Transverse colon (tissue), 4 donors: Measurements from ENCODE around the gene ZNF845.

Experiments used
- EP300 ChIP-seq: sonication (generic); formaldehyde crosslinking; IDR thresholded peaks from one replicate; pipeline ENCODE4 v1.6.1; 2017; ENCODE audit warnings: antibody characterized with exemption, low read depth
- POLR2A ChIP-seq: fragments of 450-650 bp; IDR thresholded peaks from one replicate; pipeline ENCODE4 v1.6.1; 2016; ENCODE audit warnings: antibody characterized with exemption, mild to moderate bottlenecking, moderate library complexity
- POLR2AphosphoS5 ChIP-seq, 3 donors: sonication (generic); formaldehyde crosslinking; IDR thresholded peaks; one replicate each; pipeline ENCODE4 v1.6.1; 2016; ENCODE audit warnings: antibody characterized with exemption in 3 of 3
- TF ChIP-seq, protein P1 (sequence below), 5 experiments: fragments of 200-600 bp in 3 of 5; fragments of 450-650 bp in 2 of 5; sonication (generic) in 3 of 5; IDR thresholded peaks; 1 replicate in 2 of 5; 2 replicates in 3 of 5; pipeline ENCODE4 v1.5.1; 2016 to 2017; ENCODE audit warnings: antibody characterized with exemption in 5 of 5, inconsistent platforms in 3 of 5, mild to moderate bottlenecking in 2 of 5, moderate library complexity in 1 of 5

DNA sequence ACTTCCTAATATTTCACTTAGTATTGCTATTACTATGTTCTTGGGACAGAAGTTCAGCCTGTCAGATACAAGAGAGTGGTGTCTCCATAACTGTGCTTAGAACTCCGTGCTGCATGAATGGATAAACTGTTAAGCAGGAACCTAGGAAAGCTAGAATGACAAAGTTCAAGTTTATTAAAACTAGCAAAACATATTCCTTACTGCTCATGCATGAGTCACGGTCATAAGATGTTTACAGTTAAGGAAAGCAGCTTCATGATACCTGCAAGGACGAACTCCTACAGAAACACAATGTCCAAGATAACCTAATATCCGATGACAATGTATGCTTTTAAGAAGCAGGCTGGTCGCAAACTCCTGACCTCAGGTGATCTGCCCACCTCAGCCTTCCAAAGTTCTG is 55.4 kb downstream of the ZNF845 start:
- TF ChIP-seq, protein P1, sequence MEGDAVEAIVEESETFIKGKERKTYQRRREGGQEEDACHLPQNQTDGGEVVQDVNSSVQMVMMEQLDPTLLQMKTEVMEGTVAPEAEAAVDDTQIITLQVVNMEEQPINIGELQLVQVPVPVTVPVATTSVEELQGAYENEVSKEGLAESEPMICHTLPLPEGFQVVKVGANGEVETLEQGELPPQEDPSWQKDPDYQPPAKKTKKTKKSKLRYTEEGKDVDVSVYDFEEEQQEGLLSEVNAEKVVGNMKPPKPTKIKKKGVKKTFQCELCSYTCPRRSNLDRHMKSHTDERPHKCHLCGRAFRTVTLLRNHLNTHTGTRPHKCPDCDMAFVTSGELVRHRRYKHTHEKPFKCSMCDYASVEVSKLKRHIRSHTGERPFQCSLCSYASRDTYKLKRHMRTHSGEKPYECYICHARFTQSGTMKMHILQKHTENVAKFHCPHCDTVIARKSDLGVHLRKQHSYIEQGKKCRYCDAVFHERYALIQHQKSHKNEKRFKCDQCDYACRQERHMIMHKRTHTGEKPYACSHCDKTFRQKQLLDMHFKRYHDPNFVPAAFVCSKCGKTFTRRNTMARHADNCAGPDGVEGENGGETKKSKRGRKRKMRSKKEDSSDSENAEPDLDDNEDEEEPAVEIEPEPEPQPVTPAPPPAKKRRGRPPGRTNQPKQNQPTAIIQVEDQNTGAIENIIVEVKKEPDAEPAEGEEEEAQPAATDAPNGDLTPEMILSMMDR (IDR thresholded peaks at IDR 0.05): no peak
- TF ChIP-seq POLR2A (no peak), EP300 (no peak), POLR2AphosphoS5 (IDR thresholded peaks at IDR 0.05) (no peak)
